GM18861 (cell line): Measurements from ENCODE around the gene PRKAR1B.

ENCODE experiments used
- ATAC-seq: cut with Tn5 transposase; IDR thresholded peaks from one replicate; pipeline ENCODE4 v1.9.1; 2021; ENCODE audit not compliant: unreplicated experiment

PRKAR1B gene

DNA sequence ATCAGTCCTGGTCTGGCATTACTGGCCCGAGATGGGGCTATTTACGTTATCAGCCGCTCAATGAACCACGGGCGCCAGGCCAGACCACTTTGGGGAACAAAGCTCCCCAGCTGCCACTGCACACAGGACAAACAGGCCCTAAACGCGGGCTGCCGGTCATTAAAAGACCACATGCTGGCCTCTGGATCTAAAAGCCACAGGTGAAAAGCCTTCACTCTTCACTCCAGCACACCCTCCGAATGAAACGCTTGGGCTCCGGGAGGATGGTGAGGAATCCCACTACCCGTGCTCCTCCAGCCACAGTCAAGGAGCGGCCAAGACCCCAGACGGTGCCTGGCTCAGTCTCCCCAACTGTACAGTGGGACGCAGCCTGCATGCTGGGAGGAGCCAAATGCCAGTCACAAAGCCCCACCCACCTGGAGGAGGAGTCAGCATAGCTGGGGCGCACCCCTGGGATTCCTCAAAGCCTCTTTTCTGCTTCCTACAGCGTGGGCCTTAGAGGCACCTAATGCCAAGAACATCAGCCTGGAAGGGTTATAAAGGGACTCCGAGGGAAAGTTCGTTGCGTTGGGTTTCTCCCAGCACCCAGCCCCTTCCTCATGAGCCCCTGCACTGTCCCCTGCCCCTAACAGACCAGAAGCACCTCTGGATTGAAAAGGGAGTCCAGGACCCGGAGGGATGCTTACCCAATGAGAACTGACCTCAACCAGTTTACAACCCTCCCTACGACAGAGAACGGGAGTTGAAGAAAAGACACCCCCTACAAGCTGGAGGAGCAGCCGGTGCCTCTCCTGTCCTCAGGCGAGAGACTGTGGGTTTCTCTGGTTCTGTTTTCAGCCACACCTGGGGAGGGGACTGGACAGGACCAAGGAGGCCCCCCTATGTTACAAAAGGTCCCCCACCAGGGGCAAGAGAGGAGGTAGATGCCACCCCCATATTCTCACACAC lies 212.2 kb downstream of the PRKAR1B start:
- ATAC-seq: no peak

DNA sequence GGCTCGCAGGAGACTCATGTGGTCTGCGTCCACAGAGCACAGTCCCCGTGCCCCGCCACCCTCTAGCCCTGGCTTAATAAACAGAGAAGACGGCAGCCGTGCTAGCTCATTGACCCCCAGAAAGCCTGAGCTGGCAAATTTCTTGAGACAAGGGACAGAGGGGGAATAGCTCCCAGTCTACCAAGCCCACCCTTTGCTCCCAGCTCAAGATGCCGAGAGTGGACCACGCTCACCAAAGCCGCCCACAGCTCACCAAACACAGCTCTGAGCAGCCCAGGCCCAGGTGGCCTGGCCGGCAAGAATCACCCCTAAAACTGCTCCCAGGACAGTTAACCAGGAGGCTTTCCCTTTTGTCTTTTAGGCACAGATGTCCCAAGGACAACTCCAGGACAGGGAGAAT lies 212.8 kb downstream of the PRKAR1B start:
- ATAC-seq: no peak

DNA sequence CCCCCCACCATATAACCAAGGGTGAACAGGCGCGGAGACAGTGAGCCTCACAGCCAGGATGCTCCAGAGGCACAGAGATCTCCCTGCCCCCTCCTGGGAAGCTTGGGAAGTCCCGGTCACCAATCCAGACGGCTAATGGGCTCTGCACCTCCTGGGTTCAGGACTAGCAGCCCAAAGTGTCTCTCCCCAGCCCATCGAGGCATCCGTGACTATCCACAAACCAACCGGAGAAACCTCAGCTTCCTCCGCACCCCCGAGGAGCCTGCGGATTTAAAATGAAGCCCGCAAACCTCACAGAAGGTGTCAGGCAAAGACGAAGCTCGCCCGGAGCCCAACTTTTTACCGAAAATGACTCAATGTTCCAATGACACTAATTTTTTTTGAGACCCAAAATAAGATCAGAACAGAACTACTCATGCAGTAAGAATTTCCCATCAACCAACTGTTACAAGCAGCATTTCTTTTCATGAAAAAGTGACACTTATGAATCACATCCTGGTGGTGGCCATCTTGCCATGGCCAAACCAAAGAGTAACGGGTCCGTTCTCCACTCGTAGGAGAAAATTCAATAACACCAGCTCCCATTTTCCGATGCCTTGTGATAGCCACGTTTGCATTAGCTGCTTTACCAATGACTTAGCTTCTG lies 213.4 kb downstream of the PRKAR1B start:
- no peak for ATAC-seq

DNA sequence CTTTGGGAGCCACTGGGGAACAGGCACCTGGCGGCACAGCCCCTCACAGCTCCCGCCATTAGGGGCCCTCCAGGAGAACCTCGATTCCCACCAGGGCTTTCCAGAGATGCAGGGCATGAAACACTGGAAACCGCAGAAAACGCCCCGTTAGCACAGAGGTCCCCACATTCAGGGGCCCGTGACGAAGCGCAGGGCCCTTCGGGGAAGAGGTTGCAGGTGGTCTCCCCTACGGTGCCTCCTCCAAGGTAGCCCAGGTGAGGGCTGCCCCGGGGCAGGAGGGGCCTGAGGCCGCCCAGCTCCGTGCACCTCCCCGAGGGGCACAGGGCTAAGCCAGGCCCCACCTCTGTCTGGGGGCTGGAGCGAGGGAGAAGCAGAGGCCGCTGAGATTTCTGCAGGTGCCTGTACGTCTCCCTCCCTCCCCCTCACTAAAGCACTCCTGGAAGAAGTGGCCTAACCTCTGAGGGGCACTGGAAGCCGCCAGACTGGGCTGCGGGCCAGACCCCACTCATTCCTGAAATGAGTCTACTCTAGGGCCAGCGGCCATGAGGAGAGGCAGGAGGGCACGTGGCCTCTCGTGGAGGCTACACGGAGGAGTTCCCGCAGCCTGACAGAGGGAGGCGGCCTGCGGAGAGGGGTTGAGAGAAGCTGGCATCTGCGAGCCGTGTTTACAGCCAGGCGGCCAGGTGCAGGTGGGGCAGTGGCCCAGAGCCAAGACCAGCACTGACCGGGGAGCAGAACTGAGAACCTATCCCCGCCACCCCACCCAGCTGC lies 214.4 kb downstream of the PRKAR1B start:
- no peak for ATAC-seq

DNA sequence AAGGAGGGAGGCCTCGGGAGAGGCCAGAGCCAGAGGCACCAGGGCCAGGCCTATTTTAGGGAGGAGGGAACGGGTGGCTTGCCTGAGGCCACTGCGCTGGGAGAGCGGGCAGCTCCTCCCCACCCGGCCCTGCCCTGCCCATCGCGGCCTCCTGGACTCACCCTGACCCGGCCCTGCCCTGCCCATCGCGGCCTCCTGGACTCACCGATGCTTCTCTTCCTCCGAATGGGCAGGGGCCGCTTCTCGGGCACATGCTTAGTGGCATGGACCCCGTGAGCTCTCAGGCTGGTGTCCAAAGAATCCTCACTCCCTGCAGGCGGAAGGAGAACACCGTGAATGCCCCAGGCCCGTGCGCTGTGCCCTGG lies 215.0 kb downstream of the PRKAR1B start:
- no peak for ATAC-seq

DNA sequence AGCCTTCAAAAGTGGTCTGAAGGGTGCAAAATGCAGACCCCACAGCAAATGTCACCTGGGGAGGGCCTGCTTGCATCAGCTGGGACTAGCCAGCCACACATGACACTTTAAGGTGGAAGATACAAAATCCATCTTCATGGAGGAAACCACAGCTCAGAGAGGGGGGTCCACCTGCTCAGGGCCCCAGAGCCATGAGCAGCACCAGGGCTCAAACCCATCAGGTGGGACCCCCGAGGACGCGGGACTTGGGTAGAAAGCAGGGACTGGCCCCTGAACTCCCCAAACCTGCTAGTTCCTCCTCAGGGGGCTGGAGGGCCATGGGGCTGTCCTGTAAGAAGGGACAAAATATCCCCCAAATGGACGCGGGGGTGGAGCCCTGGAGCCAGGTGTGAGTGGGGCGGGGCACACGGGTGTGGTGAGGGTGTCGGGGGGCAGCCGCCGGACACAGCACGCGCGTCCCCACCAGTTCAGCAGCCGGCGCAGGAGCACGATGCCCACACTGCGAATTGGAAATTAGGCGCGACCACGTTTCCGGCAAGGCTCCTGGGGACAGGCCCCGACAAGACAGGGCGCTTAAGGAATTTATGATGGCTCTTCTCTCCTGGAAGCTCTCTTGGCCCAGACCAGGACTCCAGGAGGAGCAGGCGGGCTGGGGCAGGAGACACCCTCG lies 215.5 kb downstream of the PRKAR1B start:
- no peak for ATAC-seq

DNA sequence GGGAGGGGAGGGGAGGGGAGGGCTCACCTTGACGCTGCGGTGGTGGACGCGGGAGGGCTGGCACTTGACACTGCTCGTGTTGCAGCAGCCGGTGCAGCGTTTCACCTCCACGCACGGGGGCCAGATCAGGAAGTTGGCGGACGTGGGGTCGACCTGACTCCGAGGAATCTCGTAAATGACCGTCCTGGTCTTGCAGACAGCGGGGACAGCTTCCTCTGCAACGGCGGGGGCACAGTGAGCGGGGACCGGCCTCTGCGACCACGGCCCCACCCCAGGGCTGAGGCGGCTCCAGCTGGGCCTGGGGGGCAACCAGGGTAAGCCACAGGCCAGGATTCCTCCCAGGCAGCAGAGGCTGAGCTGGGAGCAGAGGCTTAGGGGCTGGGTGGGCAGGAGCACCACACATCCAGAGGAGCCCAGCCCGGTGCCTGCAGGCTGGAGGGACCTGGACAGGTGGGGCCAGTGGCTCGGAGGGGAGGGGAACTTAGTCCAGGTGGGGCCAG lies 216.2 kb downstream of the PRKAR1B start:
- ATAC-seq: no peak

DNA sequence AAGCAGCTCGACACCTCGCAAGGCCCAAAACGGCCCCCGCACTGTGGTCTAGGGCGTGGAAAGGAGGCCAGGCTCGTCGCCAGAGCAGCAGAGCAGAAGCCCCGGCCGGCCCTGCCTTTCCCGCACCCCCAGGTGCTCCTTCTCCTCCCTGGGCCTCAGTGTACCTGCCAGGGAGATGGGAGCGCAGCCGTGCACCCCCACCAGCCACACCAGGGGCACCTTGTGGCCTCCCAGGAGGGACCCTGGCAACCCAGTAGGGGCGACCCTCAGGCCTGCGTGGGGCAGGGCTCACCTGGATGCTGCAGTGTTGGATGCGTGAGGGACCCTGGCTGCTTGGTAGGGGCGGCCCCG lies 217.0 kb downstream of the PRKAR1B start:
- no peak for ATAC-seq

DNA sequence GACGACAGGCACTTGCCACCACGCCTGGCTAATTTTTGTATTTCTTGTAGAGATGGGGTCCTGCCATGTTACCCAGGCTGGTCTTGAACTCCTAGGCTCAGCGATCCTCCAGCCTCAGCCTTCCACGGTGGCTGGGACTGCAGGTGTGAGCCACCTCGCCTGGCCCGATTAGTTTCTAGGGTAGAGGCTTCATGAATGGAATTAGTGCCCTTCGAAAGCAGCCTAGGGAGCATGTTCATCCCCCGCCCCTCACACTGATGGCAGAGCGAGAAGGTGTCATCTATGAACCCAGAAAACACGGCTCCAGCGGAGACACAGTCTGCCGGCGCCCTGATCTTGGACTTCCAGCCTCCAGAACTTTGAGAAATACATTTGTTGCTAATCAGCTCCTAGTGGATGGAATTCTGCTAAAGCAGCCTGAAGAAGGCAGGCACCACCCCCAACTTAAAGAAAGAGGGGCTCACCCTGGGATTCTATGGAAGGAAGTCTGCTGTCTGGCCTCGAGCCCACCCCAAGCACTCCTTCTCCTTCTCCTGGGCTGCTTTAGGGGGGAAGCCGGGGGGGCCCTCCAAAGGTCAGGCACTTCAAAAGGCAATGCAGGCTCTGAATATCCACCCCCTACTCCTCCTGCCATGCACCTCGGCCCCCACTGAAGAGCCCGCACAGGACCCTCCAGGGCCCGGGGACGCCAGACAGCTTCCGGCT lies 217.5 kb downstream of the PRKAR1B start:
- ATAC-seq: no peak

DNA sequence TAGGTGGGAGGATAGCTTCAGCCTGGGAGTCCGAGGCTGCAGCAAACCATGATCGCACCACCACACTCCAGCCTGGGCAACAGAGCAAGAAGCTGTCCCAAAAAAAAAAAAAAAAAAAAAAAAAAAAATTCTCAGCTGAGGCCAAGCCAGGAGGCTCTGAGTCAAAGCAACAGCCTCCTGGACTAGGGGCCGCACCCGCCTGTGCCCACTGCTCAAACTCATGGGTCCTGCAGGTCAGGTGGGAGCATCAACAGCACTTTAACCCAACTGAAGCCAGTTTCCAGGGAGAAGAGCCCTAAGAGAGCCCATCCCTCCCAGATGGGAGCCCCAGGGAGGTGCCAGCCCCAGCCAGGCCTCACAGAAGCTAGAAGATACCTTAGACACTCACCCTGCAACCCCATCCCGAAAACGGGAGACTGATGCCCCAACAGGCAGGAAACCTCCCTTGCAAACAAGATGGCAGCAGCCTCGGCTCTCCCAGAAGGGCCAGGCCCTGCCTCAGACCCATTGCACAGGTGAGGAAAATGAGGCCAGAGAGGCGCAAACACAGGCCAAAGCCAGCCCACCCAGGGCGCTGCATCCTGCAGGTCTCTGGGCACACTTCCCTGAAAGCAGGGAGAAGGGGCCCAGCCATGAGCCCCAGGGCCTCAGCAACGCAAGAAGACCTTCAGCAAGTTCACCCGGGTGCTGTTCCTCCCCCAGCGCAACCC lies 218.5 kb downstream of the PRKAR1B start:
- no peak for ATAC-seq

DNA sequence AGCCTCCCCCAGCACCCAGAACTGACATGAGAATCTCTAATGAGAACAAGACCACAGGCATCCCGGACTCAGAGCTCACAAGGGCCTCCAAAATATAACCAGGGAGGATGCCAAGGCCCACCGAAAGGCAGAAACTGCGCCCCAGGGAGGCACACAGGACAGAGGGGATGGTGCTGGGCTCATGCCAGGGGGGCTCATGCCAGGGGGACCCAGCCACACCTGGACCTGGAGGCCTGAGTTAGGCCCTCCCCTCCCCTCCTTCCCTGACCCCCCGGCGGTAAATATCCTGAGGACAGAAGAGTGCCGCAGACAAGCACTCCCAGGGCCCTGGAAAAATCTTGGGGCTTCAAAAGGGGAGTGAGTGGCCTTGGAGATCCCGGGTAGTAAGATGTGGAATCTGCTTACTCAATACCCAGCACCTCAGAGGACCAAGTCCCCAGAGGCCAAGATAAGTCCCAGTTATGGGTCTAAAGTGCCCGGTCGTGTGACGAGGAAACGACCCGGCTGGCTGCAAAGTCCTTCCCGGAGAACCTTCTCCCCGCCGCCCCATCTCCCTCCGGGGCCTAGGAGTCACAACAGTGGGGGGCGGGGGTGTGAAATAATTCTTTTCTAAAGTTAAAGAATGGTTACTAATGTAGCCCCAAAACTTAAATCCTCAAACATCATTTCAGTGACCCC lies 219.3 kb downstream of the PRKAR1B start:
- ATAC-seq: no peak

DNA sequence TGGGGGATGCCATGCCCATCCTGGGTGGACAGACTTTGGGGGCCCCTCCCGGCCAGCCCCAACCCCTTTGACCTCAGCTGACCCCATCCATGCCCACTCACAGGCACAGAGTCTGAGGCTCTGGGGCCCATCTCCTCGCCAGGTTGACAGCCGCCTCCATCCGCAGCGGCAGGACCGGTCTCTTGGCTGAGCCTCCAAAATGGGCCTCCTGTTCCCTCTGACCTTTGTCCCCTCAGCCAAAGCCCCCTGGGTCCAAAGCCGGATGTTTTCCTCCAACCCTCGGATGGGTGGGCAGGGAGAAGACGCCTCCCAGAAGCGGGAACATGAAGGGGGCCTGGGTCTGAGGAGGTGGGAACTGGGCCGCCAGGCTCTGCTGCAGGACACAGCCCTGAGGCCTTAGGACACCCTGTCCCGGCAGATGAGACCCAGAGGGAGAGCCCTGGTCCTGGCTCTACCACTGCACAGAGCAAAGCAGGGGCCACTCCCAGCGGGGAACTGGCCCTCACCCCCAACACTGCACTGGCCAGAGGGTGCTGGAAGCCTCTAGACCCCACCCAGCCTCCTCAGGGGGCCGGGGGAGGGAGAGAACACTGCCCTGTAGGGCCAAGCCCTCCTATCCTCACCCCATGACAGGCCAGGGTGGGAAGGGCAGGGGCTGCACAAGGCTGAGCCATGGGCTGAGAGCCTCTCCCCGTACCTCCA lies 220.0 kb downstream of the PRKAR1B start:
- ATAC-seq: no peak

DNA sequence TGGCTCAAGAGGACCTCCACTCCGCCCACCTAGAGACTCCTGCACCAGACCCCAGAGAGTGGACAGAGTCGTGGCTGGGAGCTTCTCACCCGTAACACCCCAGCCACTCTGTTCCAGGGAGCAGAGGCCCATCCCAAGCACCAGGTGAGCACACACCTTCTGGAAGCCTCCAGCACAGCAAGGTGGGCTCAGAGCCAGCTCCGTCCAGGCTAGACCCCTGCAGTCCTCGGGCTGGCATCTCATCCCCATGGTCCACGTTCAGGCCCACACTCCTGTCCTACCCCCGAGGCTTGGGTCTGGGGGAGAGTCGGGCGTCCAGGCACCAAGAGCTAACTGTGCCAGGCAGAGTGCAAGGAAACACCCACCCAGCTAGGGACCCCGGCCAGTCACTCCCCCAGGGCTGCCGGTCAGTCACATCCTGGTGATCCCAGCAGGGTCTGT lies 220.7 kb downstream of the PRKAR1B start:
- no peak for ATAC-seq

DNA sequence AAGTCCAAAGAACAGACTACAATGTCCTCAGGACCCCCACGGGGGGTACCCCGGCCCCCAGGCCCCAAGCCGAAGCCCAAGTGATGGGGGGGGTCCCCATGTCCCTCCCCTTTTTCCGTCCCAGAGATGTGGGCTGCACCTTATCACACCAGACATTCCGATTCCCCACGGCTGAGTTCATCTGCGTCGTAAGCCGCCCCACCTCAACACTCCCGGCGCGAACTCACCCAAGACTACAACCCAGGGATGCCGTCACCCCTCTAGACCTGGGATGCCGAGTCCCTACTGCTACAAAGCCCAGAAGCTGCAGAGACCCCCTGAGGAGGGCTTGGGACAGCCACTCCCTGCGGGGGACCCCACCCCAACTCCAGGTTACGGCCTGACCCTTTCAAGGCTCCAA lies 221.9 kb downstream of the PRKAR1B start:
- no peak for ATAC-seq

DNA sequence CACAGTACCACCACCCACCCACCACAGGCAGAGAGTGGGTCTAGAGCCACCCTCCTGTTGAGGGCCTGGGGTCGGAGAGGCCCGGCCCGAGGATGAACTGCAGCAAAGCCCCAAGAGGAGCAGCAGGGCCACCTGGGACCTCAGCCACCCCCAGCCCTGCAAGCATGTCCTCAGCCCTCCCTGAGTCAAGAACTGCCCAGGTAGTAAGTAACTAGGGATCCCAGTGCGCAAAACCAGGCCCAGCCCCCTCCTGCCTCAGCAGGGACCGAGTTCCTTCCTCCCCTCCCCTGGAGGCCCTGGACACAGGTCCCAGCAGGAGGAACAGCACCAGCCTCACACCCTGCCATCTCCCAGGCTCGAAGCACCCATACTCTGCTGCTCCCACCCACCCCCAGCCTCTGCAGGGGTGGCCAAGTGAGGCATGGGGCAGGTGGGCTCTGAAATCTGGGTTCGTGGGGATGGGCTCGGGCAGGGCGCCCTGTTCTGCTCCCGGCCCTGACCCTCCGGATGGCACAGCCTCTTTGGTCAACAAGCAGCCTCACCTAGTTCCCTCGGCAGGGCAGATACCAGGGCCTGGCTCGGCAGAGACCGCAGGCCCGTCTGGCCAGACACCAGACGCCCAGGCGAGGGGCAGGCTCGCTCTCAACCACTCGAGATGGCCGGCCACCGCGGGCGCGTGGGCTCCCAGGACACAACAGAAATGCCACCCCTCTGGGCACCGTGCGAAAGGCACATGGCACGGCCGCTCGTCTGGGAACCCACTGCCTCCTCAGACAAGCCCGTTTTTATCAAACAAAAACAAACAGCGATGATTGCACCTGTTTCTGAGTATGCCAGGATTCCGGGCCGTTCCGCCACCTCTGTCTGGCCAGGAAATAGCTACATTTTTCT lies 222.6 kb downstream of the PRKAR1B start:
- ATAC-seq: no peak

DNA sequence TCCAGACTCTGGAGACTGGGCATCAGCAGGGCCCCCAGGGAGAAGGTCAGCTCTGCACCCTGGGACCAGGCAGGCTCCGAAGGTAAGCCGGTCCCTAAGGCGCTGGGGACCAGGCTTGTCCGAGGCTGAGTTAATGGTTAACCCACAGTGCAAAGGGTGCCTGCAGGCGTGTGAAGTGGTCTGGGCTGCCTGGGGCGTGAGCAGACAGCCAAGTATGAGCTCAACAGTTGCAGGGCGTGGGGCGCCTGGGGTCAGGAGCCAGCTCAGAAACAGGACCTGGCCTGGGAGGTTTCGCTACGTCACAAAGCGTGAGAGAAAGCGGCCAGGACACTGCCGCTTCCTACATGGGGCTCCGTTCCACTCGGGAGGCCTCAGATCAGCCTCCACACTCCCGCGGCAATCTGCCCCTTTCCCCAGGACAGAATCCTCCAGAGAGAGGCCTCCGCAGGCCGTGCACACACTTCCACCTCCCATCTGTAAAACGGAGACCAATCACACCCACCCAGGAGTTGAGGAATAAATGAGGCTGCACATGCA lies 223.4 kb downstream of the PRKAR1B start:
- ATAC-seq: no peak

DNA sequence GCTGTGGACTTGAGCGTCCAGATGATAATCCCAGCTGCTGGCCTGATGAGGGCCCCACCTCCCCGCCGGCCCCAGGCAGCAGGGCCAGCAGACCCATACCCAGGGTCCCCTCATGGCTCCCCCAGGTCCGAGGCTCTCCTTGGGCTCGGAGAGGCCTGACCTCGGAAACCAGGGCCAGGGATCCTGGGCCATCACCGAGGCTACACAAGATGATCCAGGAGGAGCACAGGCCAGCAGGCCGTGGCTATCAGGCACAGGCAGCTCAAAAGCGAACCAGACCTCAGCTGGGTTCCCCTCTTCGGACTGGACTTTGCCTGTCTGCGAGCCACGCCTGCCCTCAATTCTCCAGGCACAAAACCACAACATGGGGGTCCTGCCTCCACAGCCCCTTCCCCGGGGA lies 224.8 kb downstream of the PRKAR1B start:
- ATAC-seq: no peak
